Stimulated activated CD4-positive, alpha-beta T cell treated with anti-CD3 and anti-CD28 coated beads, Interleukin-2, amount 100 ng/mL, for 24 hours (primary cell): Measurements from ENCODE around the gene FEM1A.
"Not testable (repeated sequence)": the region's sequence is repeated elsewhere in the genome, so short reads cannot be mapped to it uniquely, and the experiment has no call there.

Experiments
- DNase-seq, 2 donors: peaks; one replicate each; pipeline ENCODE4 v3.0.0-alpha.2; 2020

FEM1A gene

DNA sequence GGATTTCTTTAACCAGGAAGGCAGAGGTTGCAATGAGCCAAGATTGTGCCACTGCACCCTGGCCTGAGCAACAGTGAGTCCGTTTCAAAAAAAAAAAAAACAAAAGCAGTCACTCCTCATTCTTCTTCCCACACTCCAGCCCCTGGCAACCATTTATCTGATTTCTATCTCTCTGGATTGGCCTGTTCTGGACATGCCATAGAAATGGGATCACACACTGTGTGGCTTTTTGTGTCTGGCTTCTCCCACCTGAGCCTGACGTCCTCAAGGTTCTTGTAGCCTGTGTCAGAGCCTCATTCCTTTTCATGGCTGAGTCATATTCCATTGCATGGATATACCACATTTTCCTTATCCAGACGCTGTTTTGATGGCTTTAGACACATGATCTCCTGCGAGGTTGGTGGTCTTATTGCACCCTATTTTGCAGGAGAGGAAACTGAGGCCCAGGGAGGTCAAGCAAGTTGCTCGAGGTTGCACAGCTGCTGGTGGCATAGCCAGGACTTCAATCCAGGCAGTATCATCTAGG lies 15.8 kb upstream of the FEM1A start:
- no peak for DNase-seq

GRCh38 chr19:4776436-4777211 lies 14.9 kb upstream of the FEM1A start:
- DNase-seq = no peak

- DNase-seq = not testable (repeated sequence)
Measured at GRCh38 chr19:4778124-4778523, 13.4 kb upstream of the FEM1A start.

DNA sequence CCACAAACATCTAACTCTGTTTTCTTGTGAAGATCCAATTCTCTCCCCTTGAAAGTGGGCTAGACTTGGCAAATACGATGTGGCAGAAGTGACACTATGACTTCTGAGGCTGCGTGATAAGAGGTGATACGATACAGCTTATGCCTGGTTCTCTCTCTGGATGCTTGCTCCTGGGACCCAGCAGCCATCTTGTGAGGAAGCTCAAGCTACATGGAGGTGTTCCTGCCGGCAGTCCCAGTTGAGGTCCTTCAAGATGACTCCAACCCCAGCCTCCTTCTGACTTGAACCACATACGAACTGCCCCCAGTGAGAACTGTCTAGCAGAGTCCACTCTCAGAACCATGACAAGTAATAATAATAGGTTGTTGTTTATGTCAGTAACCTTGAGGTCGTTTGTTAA lies 10.7 kb upstream of the FEM1A start:
- DNase-seq = no peak

- DNase-seq = no peak
Measured at GRCh38 chr19:4781801-4782200, 9.7 kb upstream of the FEM1A start.

DNA sequence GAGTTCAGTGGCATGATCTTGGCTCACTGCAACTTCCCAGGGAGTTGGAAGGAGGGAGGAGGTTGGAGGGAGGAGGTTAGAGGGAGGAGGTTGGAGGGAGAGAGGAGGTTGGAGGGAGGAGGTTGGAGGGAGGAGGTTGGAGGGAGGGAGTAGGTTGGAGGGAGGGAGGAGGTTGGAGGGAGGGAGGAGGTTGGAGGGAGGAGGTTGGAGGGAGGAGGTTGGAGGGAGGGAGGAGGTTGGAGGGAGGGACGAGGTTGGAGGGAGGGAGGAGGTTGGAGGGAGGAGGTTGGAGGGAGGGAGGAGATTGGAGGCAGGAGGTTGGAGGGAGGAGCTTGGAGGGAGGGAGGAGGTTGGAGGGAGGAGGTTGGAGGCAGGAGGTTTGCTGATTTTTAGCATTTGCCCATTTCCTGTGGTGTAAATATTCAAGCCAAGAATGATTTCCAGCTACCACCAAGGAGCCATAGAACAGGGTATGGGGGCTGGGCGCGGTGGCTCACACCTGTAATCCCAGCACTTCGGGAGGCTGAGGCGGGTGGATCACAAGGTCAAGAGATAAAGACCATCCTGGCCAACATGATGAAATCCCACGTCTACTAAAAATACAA lies 5.0 kb upstream of the FEM1A start:
- not testable (repeated sequence) for DNase-seq

- not testable (repeated sequence) for DNase-seq
Measured at GRCh38 chr19:4792019-4792865, 708 bp downstream of the FEM1A start.

GRCh38 chr19:4792866-4793195 lies 1.3 kb downstream of the FEM1A start:
- DNase-seq = not testable (repeated sequence)

- DNase-seq = not testable (repeated sequence)
Measured at GRCh38 chr19:4793278-4793677, 1.7 kb downstream of the FEM1A start.

- DNase-seq = no peak
Measured at GRCh38 chr19:4794971-4795370, 3.4 kb downstream of the FEM1A start.

DNA sequence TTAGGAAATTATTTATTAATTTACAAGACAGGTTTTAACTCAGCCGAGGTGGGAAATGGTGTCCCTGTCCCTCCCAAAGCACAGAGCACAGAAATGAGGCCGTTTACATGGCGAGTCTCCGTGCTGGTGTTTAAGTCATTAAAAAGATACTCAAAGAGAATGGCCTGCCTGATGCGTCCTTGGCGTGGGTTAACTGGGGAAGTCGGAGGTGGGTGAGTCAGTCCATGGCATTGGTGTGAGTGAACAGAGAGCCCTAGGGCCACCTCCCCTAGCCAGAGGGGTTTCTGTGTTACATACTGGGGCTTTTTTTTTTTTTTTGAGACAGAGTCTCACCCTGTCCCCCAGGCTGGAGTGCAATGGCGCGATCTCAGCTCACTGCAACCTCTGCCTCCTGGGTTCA lies 3.9 kb downstream of the FEM1A start:
- no peak for DNase-seq

DNA sequence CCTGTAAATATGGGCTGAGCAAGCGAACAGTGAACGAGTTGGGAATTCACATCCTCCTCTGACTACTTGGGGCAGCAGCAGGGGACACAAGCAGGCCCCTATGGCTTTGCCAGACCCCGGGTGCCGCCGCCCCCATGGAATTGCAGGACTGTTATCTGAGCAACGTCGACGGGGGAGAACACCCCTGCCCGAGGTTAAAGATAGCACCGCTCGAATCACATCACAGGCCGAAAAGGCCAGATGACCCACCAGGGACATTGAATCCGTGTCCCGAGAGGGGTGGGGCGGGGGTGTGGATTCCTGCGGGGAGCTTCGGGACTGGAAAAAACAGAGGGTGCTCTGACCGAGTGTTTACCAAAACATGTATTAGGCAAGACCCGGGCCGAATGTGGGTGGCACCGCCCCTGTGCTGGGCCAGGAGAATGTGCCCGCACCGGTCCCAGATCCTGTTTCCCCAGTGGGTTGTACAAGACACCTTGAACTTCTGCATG lies 9.1 kb downstream of the FEM1A start:
- DNase-seq = no peak

DNA sequence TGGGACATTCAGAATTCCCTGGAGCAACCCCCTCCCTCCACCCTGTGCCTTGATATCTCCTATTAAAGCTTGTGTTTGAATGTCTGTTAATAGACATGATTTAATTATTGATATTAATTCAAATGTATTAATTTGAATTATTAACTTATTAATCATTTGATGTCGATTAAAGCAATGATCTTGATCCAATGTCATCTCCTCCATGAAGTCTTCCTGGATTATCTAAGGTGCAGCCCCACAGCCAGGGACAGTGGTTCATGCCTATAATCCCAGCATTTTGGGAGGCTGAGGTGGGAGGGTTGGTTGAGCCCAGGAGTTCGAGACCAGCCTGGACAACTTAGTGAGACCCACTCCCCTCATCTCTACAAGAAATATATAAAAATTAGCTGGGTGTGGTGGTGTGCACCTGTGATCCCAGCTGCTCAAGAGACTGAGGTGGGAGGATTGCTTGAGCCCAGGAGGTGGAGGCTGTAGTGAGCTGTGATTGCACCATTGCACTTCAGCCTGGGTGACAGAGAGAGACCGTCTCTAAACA lies 9.6 kb downstream of the FEM1A start:
- DNase-seq = no peak

- DNase-seq = no peak
Measured at GRCh38 chr19:4802711-4803110, 11.2 kb downstream of the FEM1A start.

DNA sequence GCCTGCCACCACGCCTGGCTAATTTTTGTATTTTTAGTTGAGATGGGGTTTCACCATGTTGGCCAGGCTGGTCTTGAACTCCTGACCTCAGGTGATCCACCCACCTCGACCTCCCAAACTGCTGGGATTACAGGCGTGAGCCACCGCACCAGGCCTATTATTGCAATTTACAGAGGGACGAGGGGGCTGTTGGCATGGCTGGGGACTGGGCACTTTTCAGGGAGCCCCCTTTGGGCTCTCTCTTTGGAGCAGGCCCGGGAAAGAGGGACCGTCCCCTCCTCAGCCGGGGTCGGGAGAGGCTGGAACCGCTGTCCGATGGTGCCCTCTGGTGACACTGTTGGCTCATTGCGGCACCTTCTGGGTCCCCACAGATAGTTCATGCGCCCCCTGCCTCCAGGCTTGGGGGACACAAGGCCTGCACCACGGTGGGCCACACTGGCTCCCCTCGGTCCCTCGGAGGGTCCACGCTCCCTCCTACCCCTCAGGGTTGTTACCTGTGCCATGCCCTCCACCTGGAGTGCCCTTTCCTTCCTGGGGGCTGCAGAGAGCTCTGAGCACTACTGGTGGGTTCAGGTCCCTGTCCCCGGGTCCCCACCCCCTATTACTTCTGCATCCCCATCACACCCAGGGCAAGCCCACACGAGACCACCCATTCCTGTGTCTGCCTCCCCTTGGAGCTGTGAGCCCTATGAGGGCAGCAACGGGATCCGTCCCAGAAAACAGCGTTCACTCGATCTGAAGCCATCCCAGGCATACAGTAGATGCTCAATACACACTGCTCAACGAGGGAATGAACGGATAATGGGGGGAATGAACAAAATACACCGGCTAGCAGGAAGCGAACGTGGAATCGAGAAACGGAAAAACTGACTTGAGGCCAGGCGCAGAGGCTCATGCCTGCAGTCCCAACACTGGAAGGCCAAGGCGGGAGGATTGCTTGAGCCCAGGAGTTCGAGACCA lies 12.5 kb downstream of the FEM1A start:
- peak; percentile 73 to 75 for DNase-seq

GRCh38 chr19:4805140-4805539 lies 13.6 kb downstream of the FEM1A start:
- DNase-seq = not testable (repeated sequence)

DNA sequence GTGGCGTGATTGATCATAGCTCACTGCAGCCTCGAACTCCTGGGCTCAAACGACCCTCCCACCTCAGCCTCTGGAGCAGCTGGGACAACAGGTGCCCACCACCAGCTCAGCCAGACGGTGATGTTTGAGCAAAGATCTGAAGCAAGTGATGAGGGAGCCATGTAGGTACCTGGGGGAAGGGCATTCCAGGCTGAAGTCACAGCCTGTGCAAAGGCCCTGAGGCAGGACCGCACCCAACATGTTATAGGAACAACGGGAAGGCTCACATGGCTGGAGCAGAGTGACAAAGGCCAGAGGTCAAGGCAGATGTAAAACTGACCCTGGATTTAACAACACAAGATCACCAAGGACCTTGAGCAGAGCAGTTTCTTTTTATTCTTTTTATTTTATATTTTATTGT lies 14.8 kb downstream of the FEM1A start:
- no peak for DNase-seq

DNA sequence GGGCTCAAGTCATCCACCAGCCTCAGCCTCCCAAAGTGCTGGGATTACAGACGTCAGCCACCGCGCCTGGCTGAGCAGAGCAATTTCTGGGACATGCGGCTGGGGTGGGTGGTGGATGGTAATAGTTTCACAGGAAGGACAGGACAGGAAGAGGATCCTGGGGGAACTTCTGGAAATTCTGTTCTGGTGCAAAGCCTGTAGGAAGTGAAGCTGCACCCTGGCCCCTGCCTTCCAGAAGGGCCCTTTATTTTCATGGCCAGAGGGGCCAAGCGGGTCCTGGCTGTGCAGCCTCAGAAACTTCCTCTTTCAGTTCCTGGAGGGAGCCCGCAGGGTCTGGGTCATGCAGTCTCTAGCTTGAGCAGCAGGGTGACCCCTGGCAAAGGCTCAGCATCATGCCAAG lies 15.7 kb downstream of the FEM1A start:
- no peak for DNase-seq

DNA sequence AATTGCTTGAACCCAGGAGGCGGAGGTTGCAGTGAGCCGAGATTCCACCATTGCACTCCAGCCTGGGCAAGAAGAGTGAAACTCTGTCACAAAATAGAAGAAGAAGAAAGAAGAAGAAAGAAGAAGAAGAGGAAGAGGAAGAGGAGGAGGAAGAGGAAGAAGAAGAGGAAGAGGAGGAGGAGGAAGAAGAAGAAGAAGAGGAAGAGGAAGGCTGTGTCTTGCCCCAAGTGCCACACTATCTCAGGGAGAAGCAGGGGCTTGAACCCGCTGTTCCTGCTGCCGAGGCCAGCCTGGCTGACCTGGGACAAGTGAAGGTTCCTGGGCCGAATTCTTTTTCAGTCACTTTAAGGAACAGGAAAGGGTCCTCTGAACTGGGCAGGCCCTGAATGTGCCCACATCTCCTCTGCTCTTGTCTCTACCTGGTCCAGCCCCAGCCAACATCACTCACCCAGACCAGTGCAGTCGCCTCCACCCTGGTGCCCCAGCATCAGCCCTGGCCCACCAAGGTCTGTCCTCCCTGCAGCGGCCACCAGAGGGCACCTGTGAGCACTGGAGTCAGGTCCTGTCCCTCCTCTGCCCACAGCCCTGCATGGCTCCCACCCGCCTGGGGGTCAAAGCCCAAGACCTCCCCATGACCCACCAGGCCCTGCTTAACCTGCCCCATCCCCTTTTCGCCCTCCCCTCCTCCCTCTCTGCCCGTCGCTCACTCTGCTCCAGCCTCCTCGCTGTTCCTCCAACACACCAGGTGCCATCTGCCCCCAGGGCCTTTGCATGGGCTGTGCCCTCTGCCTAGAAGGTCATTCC lies 20.0 kb downstream of the FEM1A start:
- DNase-seq = peak; percentile 96

DNA sequence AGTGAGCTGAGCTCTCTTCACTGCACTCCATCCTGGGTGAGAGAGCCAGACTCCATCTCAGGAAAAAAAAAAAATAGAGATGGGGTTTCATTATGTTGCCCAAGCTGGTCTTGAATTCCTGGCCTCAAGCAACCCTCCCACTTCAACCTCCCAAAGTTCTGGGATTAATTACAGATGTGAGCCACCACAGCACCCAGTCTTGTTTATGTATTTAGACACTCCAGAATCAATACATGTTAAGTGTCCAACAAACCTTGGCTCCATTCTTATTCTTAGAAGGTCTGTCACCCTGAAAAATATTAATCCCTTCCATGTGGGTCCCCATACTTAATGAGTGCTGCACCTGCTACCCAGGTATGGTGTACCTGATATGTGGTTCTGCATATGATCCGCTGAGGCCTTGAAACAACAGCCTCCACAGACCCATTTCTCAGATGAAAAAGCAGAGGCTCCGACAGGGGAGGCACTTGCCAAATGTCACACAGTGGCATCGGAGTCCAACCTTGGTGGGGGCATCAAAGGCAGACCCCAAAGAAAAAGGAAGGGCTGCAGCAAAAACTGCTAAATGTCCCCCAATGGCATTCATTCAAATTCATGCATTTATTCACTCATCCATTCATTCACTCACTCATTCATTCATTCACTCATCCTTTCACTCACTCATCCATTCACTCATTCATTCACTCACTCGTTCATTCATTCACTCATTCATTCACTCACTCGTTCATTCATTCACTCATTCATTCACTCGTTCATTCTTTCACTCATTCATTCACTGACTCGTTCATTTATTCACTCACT lies 23.3 kb downstream of the FEM1A start:
- no peak for DNase-seq
